Activated CD8-positive, alpha-beta T cell treated with anti-CD3 and anti-CD28 coated beads for 36 hours (primary cell): ENCODE measurements around the gene MYO18A. TPM values are rescaled to one million over a fixed set of nuclear protein-coding genes. Genes with fewer than 3 reads are reported as not detected.

ENCODE experiments used
- ATAC-seq: fragments of 200-7000 bp; cut with Tn5 transposase; one replicate; pipeline ENCODE4 v1.10.0; 2021; ENCODE audit warnings: mild to moderate bottlenecking, moderate library complexity
- CTCF ChIA-PET: fragments of 350-600 bp; sonication (Branson Sonifier 250); formaldehyde crosslinking; loops from one replicate; lab custom pipeline; 2021; ENCODE audit warnings: antibody characterized with exemption; lab: Charles Lee
- POLR2A ChIA-PET: fragments of 350-600 bp; sonication (Branson Sonifier 250); formaldehyde crosslinking; loops from one replicate; lab custom pipeline; 2021; ENCODE audit warnings: antibody characterized with exemption; lab: Charles Lee
- DNase-seq: peaks from one replicate; pipeline ENCODE4 v3.0.0-alpha.2; 2020
- H3K27ac Mint-ChIP-seq: one replicate; pipeline ENCODE4 v1.8.0; 2021; ENCODE audit warnings: mild to moderate bottlenecking, mixed read lengths
- H3K27me3 Mint-ChIP-seq: one replicate; pipeline ENCODE4 v1.8.0; 2021; ENCODE audit warnings: mixed read lengths
- H3K36me3 Mint-ChIP-seq: one replicate; pipeline ENCODE4 v1.8.0; 2021; ENCODE audit warnings: low read depth, mixed read lengths
- H3K4me1 Mint-ChIP-seq: one replicate; pipeline ENCODE4 v1.8.0; 2021; ENCODE audit warnings: low read depth, mixed read lengths
- H3K4me3 Mint-ChIP-seq: one replicate; pipeline ENCODE4 v1.8.0; 2021; ENCODE audit warnings: mild to moderate bottlenecking, moderate library complexity, mixed read lengths
- H3K9me3 Mint-ChIP-seq: one replicate; pipeline ENCODE4 v1.8.0; 2021; ENCODE audit warnings: mixed read lengths
- CTCF ChIP-seq: fragments of 200-600 bp; IDR thresholded peaks from one replicate; pipeline ENCODE4 v1.8.0; 2022; ENCODE audit warnings: antibody characterized with exemption, mild to moderate bottlenecking
- intact Hi-C: fragments of 100-400 bp; cut with micrococcal nuclease; formaldehyde crosslinking; loops from one replicate; pipeline ENCODE4 v1.10.0; 2022
- total RNA-seq, 2 experiments: library from RNA; stranded (reverse); gene quantifications; one replicate each; pipeline ENCODE4 v1.2.3, GENCODE V29; 2021

Gene MYO18A
- total RNA-seq, 2 experiments from 2014 or later = 27.5 to 29.4 TPM

- DNase-seq (no peak), ATAC-seq (no peak)
- Mint-ChIP-seq H3K36me3 (peaks cover 8% of the 10 kb centered on the region), H3K4me1 (no peaks in the 10 kb centered on the region), H3K4me3 (no peak overlapping the region), H3K27me3 (no peaks in the 10 kb centered on the region), H3K9me3 (no peaks in the 10 kb centered on the region), H3K27ac (no peak overlapping the region)
- POLR2A ChIA-PET = no interaction called here
- intact Hi-C loops = no loop called here
- CTCF ChIA-PET = interaction anchor here (1.7 kb wide), 1 partner anchor 122 kb away, joined by 4 read pairs; no protein-coding TSS in a partner anchor
- TF ChIP-seq CTCF = no peak
Measured at GRCh38 chr17:29086628-29087332, 93.4 kb downstream of the MYO18A start.

GRCh38 chr17:29085223-29085622 is 95.0 kb downstream of the MYO18A start:
- TF ChIP-seq CTCF = no peak
- ChIA-PET POLR2A (no interaction called here), CTCF (interaction anchor here (0.7 to 1.4 kb wide), 2 partner anchors 27 to 120 kb away, joined by 3 to 4 read pairs; no protein-coding TSS in a partner anchor)
- intact Hi-C loops = no loop called here
- Mint-ChIP-seq H3K36me3 (peaks cover 10% of the 10 kb centered on the region), H3K4me3 (no peak overlapping the region), H3K9me3 (no peaks in the 10 kb centered on the region), H3K4me1 (no peaks in the 10 kb centered on the region), H3K27me3 (no peaks in the 10 kb centered on the region), H3K27ac (no peak overlapping the region)
- ATAC-seq (no peak), DNase-seq (no peak)

GRCh38 chr17:29084541-29085146 is 95.6 kb downstream of the MYO18A start:
- H3K4me1 Mint-ChIP-seq = no peaks in the 10 kb centered on the region
- CTCF ChIA-PET = interaction anchor here (1.0 to 1.4 kb wide), 2 partner anchors 28 to 119 kb away, joined by 4 read pairs; no protein-coding TSS in a partner anchor

GRCh38 chr17:29080965-29081364 is 99.2 kb downstream of the MYO18A start:
- TF ChIP-seq CTCF = no peak
- Mint-ChIP-seq H3K27me3 (no peaks in the 10 kb centered on the region), H3K36me3 (peaks cover 3% of the 10 kb centered on the region), H3K4me1 (no peaks in the 10 kb centered on the region), H3K9me3 (no peaks in the 10 kb centered on the region), H3K27ac (no peak overlapping the region), H3K4me3 (no peak overlapping the region)
- POLR2A ChIA-PET = interaction anchor here (0.6 kb wide), 1 partner anchor 75 kb away, joined by 3 read pairs; no protein-coding TSS in a partner anchor
- ATAC-seq = no peak
- intact Hi-C loops = no loop called here
- no peak for DNase-seq
- CTCF ChIA-PET = interaction anchor here (1.1 to 2.1 kb wide), 2 partner anchors 12 to 20 kb away, joined by 3 to 5 read pairs; no protein-coding TSS in a partner anchor

More at GRCh38 chr17:29084541-29085146, 95.6 kb downstream of the MYO18A start:
- DNase-seq = no peak
- POLR2A ChIA-PET = no interaction called here
- ATAC-seq = no peak
- Mint-ChIP-seq H3K4me3 (no peak overlapping the region), H3K36me3 (peaks cover 10% of the 10 kb centered on the region), H3K9me3 (no peaks in the 10 kb centered on the region), H3K27me3 (no peaks in the 10 kb centered on the region), H3K27ac (no peak overlapping the region)
- intact Hi-C loops = no loop called here
- TF ChIP-seq CTCF = no peak

- Mint-ChIP-seq H3K27me3 (no peaks in the 10 kb centered on the region), H3K4me1 (no peaks in the 10 kb centered on the region), H3K4me3 (no peak overlapping the region), H3K9me3 (no peaks in the 10 kb centered on the region), H3K27ac (no peak overlapping the region), H3K36me3 (peaks cover 2% of the 10 kb centered on the region)
- ChIA-PET POLR2A (no interaction called here), CTCF (interaction anchor here (1.1 to 2.3 kb wide), 3 partner anchors 36 to 127 kb away, joined by 3 to 12 read pairs (median 4); no protein-coding TSS in a partner anchor)
- intact Hi-C loops = no loop called here
- ATAC-seq (no peak), DNase-seq (no peak)
- no peak for TF ChIP-seq CTCF
Measured at GRCh38 chr17:29080323-29080722, 99.9 kb downstream of the MYO18A start.
